ENCODE results near the gene CDC42BPA. TPM values are rescaled to one million over a fixed set of nuclear protein-coding genes. Genes with fewer than 3 reads are reported as not detected.

Gene CDC42BPA
- total and polyA plus RNA-seq, 2 of the 13 experiments (the other 11 are each of a cell fraction or from before 2014, with no cell fraction given), result 6.5 to 16.0 TPM

GRCh38 chr1:226940029-226940805, 378.1 kb downstream of the CDC42BPA start, which contains the start of gene COQ8A (continued):
- no peak for TF ChIP-seq THRA (CRISPR knock-in tag; IDR thresholded peaks at IDR 0.05; ENCODE audit: borderline replicate concordance)
- no peak for TF ChIP-seq ZZZ3 (CRISPR knock-in tag; IDR thresholded peaks at IDR 0.05; ENCODE audit: borderline replicate concordance)
- TF ChIP-seq ZBTB26 (CRISPR knock-in tag; IDR thresholded peaks at IDR 0.05; ENCODE audit: borderline replicate concordance), result no peak
- TF ChIP-seq PAXIP1 (CRISPR knock-in tag; conservative IDR thresholded peaks at IDR 0.05), result peak; percentile 61
- 0 out of 2 replicates have a peak, but pooled peaks have one; percentile 13 for TF ChIP-seq ZNF562 (CRISPR knock-in tag; IDR thresholded peaks at IDR 0.05; ENCODE audit: borderline replicate concordance)
- peak; percentile 97 for TF ChIP-seq ARID4A (CRISPR knock-in tag; IDR thresholded peaks at IDR 0.05; ENCODE audit: borderline replicate concordance)
- no peak; the same call in 1 of the 2 replicates for TF ChIP-seq HCFC1 (IDR thresholded peaks at IDR 0.05; ENCODE audit: low read depth, low read length)
- TF ChIP-seq DRAP1 (CRISPR knock-in tag; IDR thresholded peaks at IDR 0.05), result peak; percentile 78
- TF ChIP-seq ZFP90 (CRISPR knock-in tag; IDR thresholded peaks at IDR 0.05; ENCODE audit: borderline replicate concordance), result no peak; the same call in 1 of the 2 replicates
- peak; percentile 15; the same call in 1 of the 2 replicates for TF ChIP-seq ZNF782 (CRISPR knock-in tag; IDR thresholded peaks at IDR 0.05; ENCODE audit: borderline replicate concordance)
- TF ChIP-seq AGO2 (optimal IDR thresholded peaks at IDR 0.05; ENCODE audit: low read depth, low read length), result no peak
- TF ChIP-seq GMEB2 (CRISPR knock-in tag; IDR thresholded peaks at IDR 0.05; ENCODE audit: low read depth), result peak; percentile 68
- peak; percentile 77; the same call in 1 of the 2 replicates for TF ChIP-seq ZBTB7A (CRISPR knock-in tag; IDR thresholded peaks at IDR 0.05)
